Measurements from ENCODE around the gene ASPDH.

ASPDH gene

GRCh38 chr19:50513746-50514345 is at the start of gene ASPDH:
TSS of gene ASPDH (minus strand) at chr19:50513913. CDS start at chr19:50513823, 90 bp downstream.
- DNase-seq (ENCODE audit: low spot score) = no peak

GRCh38 chr19:50562996-50563395 is 49.3 kb upstream of the ASPDH start:
- no peak for DNase-seq (ENCODE audit: low spot score)

- DNase-seq (ENCODE audit: low spot score) = no peak
These were observed 48.6 kb upstream of the ASPDH start for GRCh38 chr19:50562329-50562728.

- no peak for DNase-seq (ENCODE audit: low spot score)
These were observed 45.9 kb upstream of the ASPDH start for GRCh38 chr19:50559636-50560035.

GRCh38 chr19:50558449-50558848 is 44.7 kb upstream of the ASPDH start:
- no peak for DNase-seq (ENCODE audit: low spot score)

- DNase-seq (ENCODE audit: low spot score) = no peak
These were observed 44.3 kb upstream of the ASPDH start for GRCh38 chr19:50558039-50558438.

GRCh38 chr19:50557009-50557613 is 43.4 kb upstream of the ASPDH start:
- no peak for DNase-seq (ENCODE audit: low spot score)

- DNase-seq (ENCODE audit: low spot score) = peak; percentile 92
These were observed 42.7 kb upstream of the ASPDH start for GRCh38 chr19:50556282-50557008.

DNA sequence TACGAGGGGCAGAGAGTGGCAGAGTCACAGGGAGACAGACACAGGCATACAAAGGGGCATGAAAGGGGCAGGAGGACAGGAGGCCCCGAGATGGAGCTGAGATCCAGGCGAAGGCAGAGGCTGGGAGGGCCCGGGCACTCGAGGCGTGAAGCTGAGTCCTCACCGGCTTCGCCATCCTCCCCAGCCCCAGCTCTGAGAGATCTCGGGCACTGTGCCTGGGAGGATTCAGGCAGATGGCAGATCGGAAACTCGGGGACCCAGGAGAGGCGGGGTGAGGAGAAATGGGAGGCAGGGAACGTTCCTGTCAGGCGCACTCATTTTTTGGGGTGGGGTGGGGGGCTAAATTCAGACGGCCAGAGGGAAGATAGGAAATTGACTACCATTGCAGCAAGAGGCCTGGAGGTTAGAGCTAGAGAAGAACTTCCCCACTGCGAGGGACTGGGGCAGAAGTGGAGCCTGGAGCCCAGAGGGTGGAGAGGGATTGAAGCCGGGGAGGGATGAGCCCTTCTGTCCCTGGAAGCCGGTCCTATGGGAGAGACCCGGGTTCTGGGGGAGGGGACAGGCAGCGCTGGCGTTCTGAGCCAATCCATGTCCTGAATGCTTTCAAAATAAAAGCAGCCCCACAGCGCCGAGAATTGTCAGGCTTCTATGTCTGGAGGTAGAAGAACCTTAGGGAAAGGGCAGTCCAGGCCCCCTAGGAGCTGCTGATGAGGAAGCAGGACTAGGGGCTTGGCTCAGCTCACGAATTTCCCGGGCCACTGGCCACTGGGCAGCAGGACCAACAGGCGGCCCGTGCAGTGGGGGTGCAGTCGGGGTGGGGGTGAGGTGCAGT is 42.0 kb upstream of the ASPDH start:
- DNase-seq (ENCODE audit: low spot score) = no peak

GRCh38 chr19:50555033-50555432 is 41.3 kb upstream of the ASPDH start:
- DNase-seq (ENCODE audit: low spot score) = no peak

DNA sequence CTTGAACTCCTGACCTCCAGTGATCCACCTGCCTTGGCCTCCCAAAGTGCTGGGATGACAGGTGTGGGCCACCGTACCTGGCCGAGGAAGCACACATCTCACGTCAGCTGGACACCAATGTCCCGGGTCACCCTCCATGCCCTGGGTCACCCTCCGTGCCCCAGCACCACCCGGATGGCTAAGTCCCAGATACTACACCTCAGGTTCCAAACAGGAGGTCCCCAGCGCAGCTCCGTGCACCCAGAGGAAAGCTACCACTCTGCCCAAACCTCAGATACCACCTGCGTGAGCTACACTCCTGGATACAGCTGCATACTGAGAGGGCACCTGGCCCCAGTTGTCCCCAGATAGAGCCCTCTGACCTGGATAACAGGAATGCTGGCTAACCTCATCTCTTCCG is 40.5 kb upstream of the ASPDH start:
- DNase-seq (ENCODE audit: low spot score) = no peak

DNA sequence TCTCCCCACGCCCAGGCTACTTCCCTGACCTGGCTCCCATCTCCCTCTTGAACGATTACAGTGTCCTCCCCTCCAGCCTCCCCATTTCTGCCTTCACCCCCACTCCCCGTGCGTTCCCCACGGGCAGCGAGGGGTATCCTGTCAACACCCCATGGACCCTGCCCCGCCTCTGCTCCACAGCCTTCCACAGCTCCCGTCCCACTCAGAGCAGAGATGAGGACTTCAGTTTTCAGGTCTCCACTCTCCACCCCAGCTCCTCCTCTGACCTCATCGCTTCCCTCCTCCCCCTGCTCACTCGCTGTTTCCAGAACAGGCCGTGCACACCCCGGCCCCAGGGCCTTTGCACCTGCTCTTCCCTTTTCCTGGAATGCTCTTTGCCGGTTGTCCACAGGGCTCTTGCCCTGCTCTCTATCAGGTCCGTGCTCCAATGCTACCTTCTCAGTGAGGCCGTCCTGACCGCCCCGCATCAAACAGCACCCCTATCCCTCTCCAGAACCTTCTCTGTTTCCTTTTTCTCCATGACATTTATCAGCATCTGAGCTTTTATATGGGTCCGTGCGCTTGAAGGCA is 39.5 kb upstream of the ASPDH start:
- DNase-seq (ENCODE audit: low spot score) = no peak

GRCh38 chr19:50552540-50552939 is 38.8 kb upstream of the ASPDH start:
- no peak for DNase-seq (ENCODE audit: low spot score)

DNA sequence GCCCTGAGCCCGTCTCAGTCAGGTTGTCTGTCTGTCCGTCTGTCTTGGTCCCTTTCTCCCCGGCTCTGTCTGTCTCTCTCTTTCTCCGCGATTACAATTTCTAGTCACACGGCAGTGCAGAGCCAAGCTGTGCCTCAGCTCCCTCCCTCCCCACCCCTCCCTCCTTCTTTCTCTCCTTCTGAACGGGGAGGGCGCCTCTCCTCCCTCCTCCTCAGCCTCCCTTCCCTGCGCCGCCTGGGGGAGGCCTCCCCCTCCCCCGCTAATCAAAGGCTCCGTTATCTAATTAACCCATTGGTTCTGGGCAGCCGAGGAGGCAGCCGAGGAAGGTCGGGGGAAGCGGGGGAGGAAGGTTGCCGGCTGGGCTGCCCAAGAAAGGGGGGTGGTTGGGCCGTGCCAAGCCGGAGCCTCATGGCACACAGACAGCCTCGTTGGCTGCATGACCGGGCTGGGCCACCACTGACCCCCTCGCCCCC is 38.0 kb upstream of the ASPDH start:
- no peak for DNase-seq (ENCODE audit: low spot score)

GRCh38 chr19:50551034-50551714 is 37.5 kb upstream of the ASPDH start:
- no peak for DNase-seq (ENCODE audit: low spot score)

- no peak for DNase-seq (ENCODE audit: low spot score)
These were observed 36.9 kb upstream of the ASPDH start for GRCh38 chr19:50550594-50550966.

- no peak for DNase-seq (ENCODE audit: low spot score)
These were observed 36.3 kb upstream of the ASPDH start for GRCh38 chr19:50549927-50550593.

DNA sequence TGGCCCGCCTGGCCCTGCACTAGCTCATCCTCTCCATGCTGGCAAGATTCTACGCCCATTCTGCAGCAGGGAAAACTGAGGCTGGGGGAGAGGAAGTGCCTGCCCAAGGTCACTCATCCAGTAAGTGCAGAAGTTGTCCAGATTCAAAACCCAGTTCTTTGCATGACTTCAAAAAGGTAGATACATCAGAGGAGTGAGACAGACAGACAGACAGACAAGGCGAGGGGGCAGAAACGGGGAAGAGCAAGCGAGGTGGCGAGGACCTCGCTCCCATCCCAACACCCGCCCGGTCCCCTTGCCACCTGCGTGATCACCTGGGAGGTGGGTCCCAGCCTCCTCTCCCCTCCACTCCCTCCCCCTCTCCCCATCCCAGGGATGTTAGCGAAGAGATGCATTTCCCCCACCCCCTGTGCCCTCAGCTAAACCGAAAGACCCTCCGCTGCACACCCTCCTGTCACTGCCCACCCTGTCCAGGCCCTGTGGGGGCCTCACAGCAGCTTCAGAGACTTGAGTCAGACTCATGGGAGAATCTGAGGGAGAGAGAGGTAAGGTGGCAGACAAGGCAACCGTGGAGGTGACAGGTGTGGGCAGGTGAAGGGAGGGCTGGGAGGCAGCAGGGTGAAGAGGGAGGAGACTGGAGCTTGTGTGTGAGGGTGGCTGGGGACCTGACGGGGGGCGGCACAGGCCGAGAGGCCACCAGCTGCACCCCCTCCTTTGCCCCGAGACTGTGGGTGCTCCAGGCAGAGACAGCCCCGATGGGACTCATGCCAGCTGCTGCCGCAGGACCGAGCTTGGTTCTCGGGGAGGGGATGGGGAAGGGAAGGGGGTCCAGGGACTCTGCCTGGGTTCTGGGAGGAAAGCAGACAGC is 35.6 kb upstream of the ASPDH start:
- no peak for DNase-seq (ENCODE audit: low spot score)

- DNase-seq (ENCODE audit: low spot score) = no peak
These were observed 34.7 kb upstream of the ASPDH start for GRCh38 chr19:50548191-50549058.
